Superior temporal gyrus (tissue), 1 donor: ENCODE measurements around the gene DACH1.

Experiments used
- DNase-seq: peaks from one replicate; pipeline ENCODE4 v3.0.0-alpha.2; 2016; ENCODE audit errors: extremely low spot score

Gene DACH1

GRCh38 chr13:71702253-71702652 is 164.8 kb downstream of the DACH1 start:
- DNase-seq, result no peak

- DNase-seq, result no peak
Measured at GRCh38 chr13:71701741-71702140, 165.3 kb downstream of the DACH1 start.

GRCh38 chr13:71699342-71699741 is 167.7 kb downstream of the DACH1 start:
- DNase-seq, result no peak

GRCh38 chr13:71695662-71696061 is 171.3 kb downstream of the DACH1 start:
- no peak for DNase-seq

- DNase-seq, result no peak
Measured at GRCh38 chr13:71685072-71685471, 181.9 kb downstream of the DACH1 start.

GRCh38 chr13:71681901-71682613 is 184.9 kb downstream of the DACH1 start:
- DNase-seq, result no peak

- no peak for DNase-seq
Measured at GRCh38 chr13:71677124-71677523, 189.9 kb downstream of the DACH1 start.

GRCh38 chr13:71672512-71672911 is 194.5 kb downstream of the DACH1 start:
- no peak for DNase-seq

GRCh38 chr13:71663431-71663830 is 203.6 kb downstream of the DACH1 start:
- DNase-seq, result no peak

- DNase-seq, result no peak
Measured at GRCh38 chr13:71661921-71662320, 205.1 kb downstream of the DACH1 start.

GRCh38 chr13:71659404-71659803 is 207.6 kb downstream of the DACH1 start:
- DNase-seq, result peak; percentile 36

- no peak for DNase-seq
Measured at GRCh38 chr13:71645467-71645866, 221.5 kb downstream of the DACH1 start.

GRCh38 chr13:71644579-71644978 is 222.4 kb downstream of the DACH1 start:
- DNase-seq, result no peak

GRCh38 chr13:71643448-71643860 is 223.6 kb downstream of the DACH1 start:
- DNase-seq, result no peak

- no peak for DNase-seq
Measured at GRCh38 chr13:71638751-71639150, 228.3 kb downstream of the DACH1 start.

- no peak for DNase-seq
Measured at GRCh38 chr13:71634602-71635443, 232.2 kb downstream of the DACH1 start.

GRCh38 chr13:71634182-71634581 is 232.8 kb downstream of the DACH1 start:
- no peak for DNase-seq

- no peak for DNase-seq
Measured at GRCh38 chr13:71632721-71633120, 234.3 kb downstream of the DACH1 start.

- no peak for DNase-seq
Measured at GRCh38 chr13:71632206-71632605, 234.8 kb downstream of the DACH1 start.

- no peak for DNase-seq
Measured at GRCh38 chr13:71629167-71629566, 237.8 kb downstream of the DACH1 start.

- DNase-seq, result no peak
Measured at GRCh38 chr13:71626421-71627117, 240.4 kb downstream of the DACH1 start.

GRCh38 chr13:71625694-71626093 is 241.3 kb downstream of the DACH1 start:
- no peak for DNase-seq
